GM21529 (cell line): ENCODE results near the gene SLAMF6.

Experiments
- ATAC-seq: cut with Tn5 transposase; IDR thresholded peaks from one replicate; pipeline ENCODE4 v1.9.1; 2021; ENCODE audit not compliant: unreplicated experiment

SLAMF6 gene

GRCh38 chr1:160436966-160437365 is 86.1 kb downstream of the SLAMF6 start:
- no peak for ATAC-seq
